GM12891 (cell line): ENCODE data around the gene ME3.

ENCODE experiments used
- PAX5 ChIP-seq: IDR thresholded peaks from 2 replicates; pipeline ENCODE4 v1.6.1; 2011; ENCODE audit warnings: low read length, moderate library complexity, mild to moderate bottlenecking; ENCODE audit not compliant: insufficient read depth, severe bottlenecking
- POLR2A ChIP-seq: IDR thresholded peaks from 2 replicates; pipeline ENCODE4 v1.6.1; 2011; ENCODE audit warnings: low read depth, low read length, control low read depth
- POLR2AphosphoS5 ChIP-seq: IDR thresholded peaks from 2 replicates; pipeline ENCODE4 v1.6.1; 2011; ENCODE audit warnings: low read depth, low read length, control low read depth
- POU2F2 ChIP-seq: IDR thresholded peaks from 2 replicates; pipeline ENCODE4 v1.6.1; 2011; ENCODE audit warnings: low read depth, mild to moderate bottlenecking, control low read depth, low read length, moderate library complexity
- SPI1 ChIP-seq: IDR thresholded peaks from 2 replicates; pipeline ENCODE4 v1.6.1; 2011; ENCODE audit warnings: low read depth, low read length, control low read depth
- TAF1 ChIP-seq: IDR thresholded peaks from 2 replicates; pipeline ENCODE4 v1.6.1; 2011; ENCODE audit warnings: low read depth, low read length, control low read depth

DNA sequence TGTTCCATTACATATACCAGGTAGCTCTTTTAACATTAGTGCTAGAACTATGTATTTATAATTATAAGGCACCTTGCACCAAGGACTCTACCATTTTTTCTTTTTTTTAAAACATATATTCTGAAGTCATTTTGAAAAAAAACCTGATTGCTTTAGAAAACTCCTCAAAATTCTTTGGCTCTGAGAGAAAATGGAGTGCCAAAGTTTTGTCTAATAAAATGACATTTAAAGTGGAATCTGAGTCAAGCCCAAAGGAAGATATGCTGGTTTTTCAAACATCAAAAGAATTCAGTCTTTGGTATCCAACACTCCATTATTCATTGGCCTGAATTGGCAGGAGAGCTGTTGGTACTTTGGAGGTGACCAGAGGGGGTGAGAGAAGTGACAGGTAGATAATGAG, 116.5 kb downstream of the ME3 start:
- TF ChIP-seq POLR2A (no peak), TAF1 (no peak), POLR2AphosphoS5 (no peak), POU2F2 (no peak), SPI1 (no peak), PAX5 (no peak)
